B cell (primary cell): Measurements from ENCODE around the gene USP46. TPM values are rescaled to one million over a fixed set of nuclear protein-coding genes. Genes with fewer than 3 reads are reported as not detected.

Source experiments
- ATAC-seq: fragments of 200-7000 bp; cut with Tn5 transposase; one replicate; pipeline ENCODE4 v1.10.0; 2021; ENCODE audit warnings: low read depth, mild to moderate bottlenecking, moderate number of reproducible peaks, moderate library complexity
- CTCF ChIA-PET: fragments of 350-600 bp; sonication (Branson Sonifier 250); formaldehyde crosslinking; loops from one replicate; lab custom pipeline; 2021; ENCODE audit warnings: antibody characterized with exemption, inconsistent platforms; lab: Charles Lee
- POLR2A ChIA-PET: fragments of 350-600 bp; sonication (Branson Sonifier 250); formaldehyde crosslinking; loops from one replicate; lab custom pipeline; 2021; ENCODE audit warnings: antibody characterized with exemption; lab: Charles Lee
- DNase-seq: peaks from one replicate; pipeline ENCODE4 v3.0.0; 2013
- H2AFZ ChIP-seq: 2 replicates; pipeline ENCODE4 v1.6.1; 2012; ENCODE audit warnings: mild to moderate bottlenecking, low read depth, low read length; ENCODE audit not compliant: insufficient read depth, poor library complexity, severe bottlenecking
- H3K27ac ChIP-seq, 2 donors: 1 replicate in 1 of 2; 2 replicates in 1 of 2; pipeline ENCODE4 v1.5.1; 2012 to 2013; ENCODE audit warnings: low read length in 2 of 2, mild to moderate bottlenecking in 2 of 2, moderate library complexity in 1 of 2
- H3K27me3 ChIP-seq, 4 experiments: fragments of 200-600 bp in 1 of 4; sonication (generic) in 1 of 4; replicated peaks in 1 of 4; 1 replicate in 2 of 4; 2 replicates in 2 of 4; pipeline versions ENCODE4 v1.6.1 to v1.7.0; 2013 to 2016; ENCODE audit warnings: low read length in 3 of 4, mild to moderate bottlenecking in 2 of 4, mixed read lengths in 1 of 4, moderate library complexity in 1 of 4; ENCODE audit not compliant: insufficient read depth in 4 of 4, control insufficient read depth in 3 of 4; ENCODE audit errors: control extremely low read depth in 1 of 4
- H3K36me3 ChIP-seq, 2 experiments: replicated peaks in 1 of 2; 1 replicate in 1 of 2; 2 replicates in 1 of 2; pipeline versions ENCODE4 v1.6.1 to v1.7.1; 2013; ENCODE audit warnings: low read length in 1 of 2; ENCODE audit not compliant: insufficient read depth in 2 of 2, control insufficient read depth in 1 of 2; ENCODE audit errors: control extremely low read depth in 1 of 2, extremely low read depth in 1 of 2
- H3K4me1 ChIP-seq, 2 donors: fragments of 200-600 bp in 1 of 2; sonication (generic) in 1 of 2; 1 replicate in 1 of 2; 2 replicates in 1 of 2; pipeline versions ENCODE4 v1.5.1 to v1.6.1; 2013 to 2017; ENCODE audit warnings: low read length in 2 of 2; ENCODE audit not compliant: control insufficient read depth in 2 of 2, insufficient read depth in 2 of 2
- H3K4me2 ChIP-seq: replicated peaks from 2 replicates; pipeline ENCODE3; 2012; ENCODE audit warnings: mild to moderate bottlenecking, low read depth, low read length; ENCODE audit not compliant: poor library complexity, severe bottlenecking
- H3K4me3 ChIP-seq, 5 experiments: fragments of 200-600 bp in 1 of 5; sonication (generic) in 1 of 5; 1 replicate in 3 of 5; 2 replicates in 2 of 5; pipeline versions ENCODE4 v1.5.1 to v1.7.0; 2011 to 2016; ENCODE audit warnings: low read length in 4 of 5, mild to moderate bottlenecking in 4 of 5, low read depth in 2 of 5, control low read depth in 1 of 5, moderate library complexity in 1 of 5; ENCODE audit not compliant: insufficient read depth in 1 of 5; ENCODE audit errors: control extremely low read depth in 1 of 5, extremely low read depth in 1 of 5
- H3K79me2 ChIP-seq: fragments of 200-600 bp; sonication (generic); one replicate; pipeline ENCODE4 v1.6.0; 2016; ENCODE audit warnings: low read length; ENCODE audit not compliant: control insufficient read depth, insufficient read depth
- H3K9ac ChIP-seq: fragments of 200-600 bp; sonication (generic); 2 replicates; pipeline ENCODE4 v1.6.1; 2017; ENCODE audit warnings: mild to moderate bottlenecking, low read length, moderate library complexity
- H3K9me3 ChIP-seq, 3 donors: one replicate each; pipeline versions ENCODE4 v1.6.1 to v1.7.1; 2013; ENCODE audit warnings: low read length in 2 of 3; ENCODE audit not compliant: control insufficient read depth in 2 of 3, insufficient read depth in 1 of 3; ENCODE audit errors: control extremely low read depth in 1 of 3
- H4K20me1 ChIP-seq: 2 replicates; pipeline ENCODE4 v1.6.0; 2012; ENCODE audit warnings: mild to moderate bottlenecking, low read length; ENCODE audit not compliant: insufficient read depth, control insufficient read depth, poor library complexity, severe bottlenecking
- H3K27ac Mint-ChIP-seq: one replicate; pipeline ENCODE4 v1.8.0; 2021; ENCODE audit warnings: mixed read lengths
- H3K27me3 Mint-ChIP-seq: one replicate; pipeline ENCODE4 v1.8.0; 2021; ENCODE audit warnings: mixed read lengths
- H3K4me1 Mint-ChIP-seq: one replicate; pipeline ENCODE4 v1.8.0; 2021; ENCODE audit warnings: mixed read lengths
- H3K4me3 Mint-ChIP-seq: one replicate; pipeline ENCODE4 v1.8.0; 2021; ENCODE audit warnings: mixed read lengths
- H3K9me3 Mint-ChIP-seq: one replicate; pipeline ENCODE4 v1.8.0; 2022; ENCODE audit warnings: mixed read lengths; ENCODE audit not compliant: insufficient read depth
- CTCF ChIP-seq: fragments of 200-600 bp; IDR thresholded peaks from one replicate; pipeline ENCODE4 v1.8.0; 2022; ENCODE audit warnings: antibody characterized with exemption, mild to moderate bottlenecking
- EZH2 ChIP-seq: IDR thresholded peaks from 2 replicates; pipeline ENCODE4 v1.6.1; 2012; ENCODE audit warnings: borderline replicate concordance, low read depth, mild to moderate bottlenecking, moderate library complexity, low read length; ENCODE audit not compliant: insufficient read depth, poor library complexity, severe bottlenecking
- WGBS: methylation state at CpG from one replicate; pipeline ENCODE4 v1.1.5; 2013; ENCODE audit warnings: missing lambda C conversion rate; ENCODE audit not compliant: insufficient coverage; 5-methylcytosine and 5-hydroxymethylcytosine counted together
- intact Hi-C: fragments of 100-400 bp; cut with micrococcal nuclease; formaldehyde crosslinking; loops from one replicate; pipeline ENCODE4 v1.10.0; 2022
- polyA plus RNA-seq: library from polyadenylated mRNA; depleted of rRNA; stranded (reverse); fragments of >200 nt; gene quantifications from 2 replicates; pipeline ENCODE4 v1.2.3, GENCODE V29; 2012
- total RNA-seq, 2 donors: library from RNA; stranded (reverse); fragments of 120-200 nt in 1 of 2; gene quantifications; 1 replicate in 1 of 2; 2 replicates in 1 of 2; pipeline versions ENCODE4 v1.2.3 to v1.2.4, GENCODE V29; 2013 to 2022

Gene USP46
- total and polyA plus RNA-seq, 2 donors (not counting 1 experiment from before 2014, with no cell fraction given) = 1.8 to 11.8 TPM

DNA sequence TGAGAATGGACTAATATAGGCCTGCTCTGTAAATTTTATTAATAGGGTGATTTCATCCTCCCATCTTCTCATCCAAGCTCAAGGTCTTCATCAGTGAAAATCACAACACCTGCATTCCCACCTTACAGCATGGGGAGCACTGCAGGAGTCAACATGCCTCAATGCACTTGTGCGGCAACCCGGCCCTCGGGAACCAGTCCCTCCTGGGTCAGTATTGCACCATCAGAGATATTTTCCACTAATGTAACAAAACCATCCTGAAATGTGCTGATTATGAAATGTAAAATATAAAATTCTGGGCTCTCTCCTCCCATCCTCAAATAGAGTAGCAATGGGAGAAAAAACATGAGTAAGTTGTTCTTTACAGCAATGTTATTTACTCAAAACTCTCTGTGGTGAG, 13.0 kb downstream of the USP46 start:
- Histone ChIP-seq H3K9me3 (peaks cover 0 to 1% (median 0%) of the 10 kb centered on the region in 3 donors), H3K4me1 (peaks cover 5 to 10% of the 10 kb centered on the region in 2 donors), H3K79me2 (peaks cover 32% of the 10 kb centered on the region), H2AFZ (no peak overlapping the region), H3K4me2 (no peak overlapping the region), H3K27ac (no peak overlapping the region), H4K20me1 (no peaks in the 10 kb centered on the region), H3K4me3 (no peak overlapping the region), H3K36me3 (no peaks in the 10 kb centered on the region), H3K27me3 (no peaks in the 10 kb centered on the region), H3K9ac (no peak overlapping the region)
- DNase-seq = no peak
- no peak for ATAC-seq
- Mint-ChIP-seq H3K27me3 (no peaks in the 10 kb centered on the region), H3K4me1 (peaks cover 19% of the 10 kb centered on the region), H3K9me3 (no peaks in the 10 kb centered on the region), H3K27ac (no peak overlapping the region), H3K4me3 (no peak overlapping the region)
- CTCF ChIA-PET = no interaction called here
- WGBS = no CpG with 5 or more reads among the region's 3 CpGs
- POLR2A ChIA-PET = no interaction called here
- intact Hi-C loops = no loop called here
- TF ChIP-seq EZH2 = no peak
- TF ChIP-seq CTCF = no peak

DNA sequence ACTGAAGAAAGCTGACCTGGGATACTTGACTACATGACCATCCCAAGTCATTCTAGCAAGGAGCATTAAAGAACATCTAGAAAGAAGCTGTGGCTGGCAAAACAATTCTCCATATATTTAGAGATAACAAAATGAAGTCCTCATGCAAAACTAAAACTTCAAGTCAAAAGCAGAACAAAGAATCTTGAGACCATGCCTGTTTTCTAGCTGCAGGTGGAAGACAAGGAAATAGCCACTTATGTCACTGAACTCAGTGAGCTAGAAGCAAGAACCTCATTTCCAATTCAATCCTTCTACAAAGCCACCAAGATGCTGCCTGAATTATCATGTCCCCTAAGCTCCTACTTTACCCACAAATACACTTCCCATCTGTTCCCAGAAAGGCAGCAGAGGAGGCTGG, 13.8 kb downstream of the USP46 start:
- peak overlapping the region in 1 of 2 donors; percentile 14 for H3K27ac ChIP-seq
- TF ChIP-seq CTCF (no peak), EZH2 (no peak)
- no peaks in the 10 kb centered on the region for H3K27me3 ChIP-seq
- ATAC-seq = no peak
- intact Hi-C loops = no loop called here
- H3K9me3 ChIP-seq = peaks cover 0 to 1% (median 0%) of the 10 kb centered on the region in 3 donors
- no peak overlapping the region for H2AFZ ChIP-seq
- Mint-ChIP-seq H3K27ac (peak overlapping the region; percentile 35), H3K27me3 (no peaks in the 10 kb centered on the region), H3K4me3 (no peak overlapping the region), H3K4me1 (peaks cover 22% of the 10 kb centered on the region), H3K9me3 (no peaks in the 10 kb centered on the region)
- DNase-seq = peak; percentile 38
- peaks cover 5 to 10% of the 10 kb centered on the region in 2 donors for H3K4me1 ChIP-seq
- ChIA-PET POLR2A (no interaction called here), CTCF (interaction anchor here (0.7 kb wide), 1 partner anchor 341 kb away, joined by 4 read pairs; no protein-coding TSS in a partner anchor)
- H3K9ac ChIP-seq = no peak overlapping the region
- no peak overlapping the region for H3K4me3 ChIP-seq
- peak overlapping the region; percentile 23 for H3K4me2 ChIP-seq
- H3K79me2 ChIP-seq = peaks cover 33% of the 10 kb centered on the region
- no peaks in the 10 kb centered on the region for H4K20me1 ChIP-seq
- H3K36me3 ChIP-seq = no peaks in the 10 kb centered on the region
